ENCODE data around the gene DRC7. TPM values are rescaled to one million over a fixed set of nuclear protein-coding genes. Genes with fewer than 3 reads are reported as not detected.

Gene DRC7, protein sequence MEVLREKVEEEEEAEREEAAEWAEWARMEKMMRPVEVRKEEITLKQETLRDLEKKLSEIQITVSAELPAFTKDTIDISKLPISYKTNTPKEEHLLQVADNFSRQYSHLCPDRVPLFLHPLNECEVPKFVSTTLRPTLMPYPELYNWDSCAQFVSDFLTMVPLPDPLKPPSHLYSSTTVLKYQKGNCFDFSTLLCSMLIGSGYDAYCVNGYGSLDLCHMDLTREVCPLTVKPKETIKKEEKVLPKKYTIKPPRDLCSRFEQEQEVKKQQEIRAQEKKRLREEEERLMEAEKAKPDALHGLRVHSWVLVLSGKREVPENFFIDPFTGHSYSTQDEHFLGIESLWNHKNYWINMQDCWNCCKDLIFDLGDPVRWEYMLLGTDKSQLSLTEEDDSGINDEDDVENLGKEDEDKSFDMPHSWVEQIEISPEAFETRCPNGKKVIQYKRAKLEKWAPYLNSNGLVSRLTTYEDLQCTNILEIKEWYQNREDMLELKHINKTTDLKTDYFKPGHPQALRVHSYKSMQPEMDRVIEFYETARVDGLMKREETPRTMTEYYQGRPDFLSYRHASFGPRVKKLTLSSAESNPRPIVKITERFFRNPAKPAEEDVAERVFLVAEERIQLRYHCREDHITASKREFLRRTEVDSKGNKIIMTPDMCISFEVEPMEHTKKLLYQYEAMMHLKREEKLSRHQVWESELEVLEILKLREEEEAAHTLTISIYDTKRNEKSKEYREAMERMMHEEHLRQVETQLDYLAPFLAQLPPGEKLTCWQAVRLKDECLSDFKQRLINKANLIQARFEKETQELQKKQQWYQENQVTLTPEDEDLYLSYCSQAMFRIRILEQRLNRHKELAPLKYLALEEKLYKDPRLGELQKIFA
- polyA plus RNA-seq = under 1 TPM in 1 of 4 donors, not detected in 3; 0.37 TPM
- long read RNA-seq, donor 1 = 0 reads
- long read RNA-seq, donor 2 = 0 reads
- long read RNA-seq, donor 3 = 0 reads
- long read RNA-seq, donor 4 = 0 reads
- long read RNA-seq, donor 5 = 0 reads
- long read RNA-seq, donor 6 = 0 reads
- long read RNA-seq, donor 7 = 0 reads
- long read RNA-seq, donor 8 = 0 reads
- long read RNA-seq, donor 9 = 0 reads
- long read RNA-seq, donor 10 = 0 reads

DNA sequence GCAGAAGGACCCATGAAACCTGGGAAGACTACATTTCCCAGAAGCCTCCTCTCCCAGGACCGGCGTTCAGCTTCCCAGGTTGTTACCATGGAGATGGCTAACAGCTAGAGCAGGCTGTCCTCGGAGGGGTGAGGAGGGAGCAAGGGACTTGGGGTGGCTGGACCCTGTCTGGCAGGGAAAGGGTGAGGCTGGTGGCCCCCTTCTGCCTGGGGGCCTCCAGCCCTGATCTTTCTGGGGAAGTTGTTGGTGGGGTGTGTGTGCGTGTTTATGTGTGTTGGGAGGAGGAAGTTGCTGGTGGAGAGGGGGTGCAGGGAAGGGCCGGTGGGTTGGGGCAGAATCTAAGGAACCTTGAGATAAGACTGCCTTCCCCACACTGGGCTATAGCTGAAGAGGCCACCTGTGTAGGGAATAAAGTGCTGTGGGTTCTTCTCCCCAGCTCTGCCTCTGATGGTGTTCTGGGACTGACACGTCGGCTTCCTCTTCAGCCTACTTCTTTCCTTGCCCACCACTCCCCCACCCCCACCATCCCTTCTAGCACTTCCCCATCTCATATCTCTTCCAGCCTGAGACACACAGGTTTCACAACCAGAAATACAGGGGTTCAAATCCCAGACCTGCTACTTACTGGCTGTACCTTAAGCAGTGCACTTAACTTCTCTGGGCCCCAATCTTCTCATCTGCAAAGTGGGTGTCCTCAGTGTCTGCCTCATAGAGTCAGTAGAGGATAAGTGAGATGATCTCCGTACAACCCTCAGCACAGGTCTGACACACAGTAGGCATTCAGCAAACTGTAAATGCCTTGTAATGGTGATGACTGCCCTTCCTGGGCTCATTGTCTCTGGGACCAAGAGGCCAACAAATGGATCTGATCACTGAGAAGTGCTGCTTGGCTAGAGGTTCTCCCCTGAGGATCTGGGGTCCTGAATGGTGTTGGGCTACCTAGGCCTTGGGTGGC lies at the start of gene DRC7:
Gene DRC7 (plus strand): TSS at position 82 of the 955 bp plus-strand sequence. CDS start 3,144 bp downstream, outside the sequence.
- Histone ChIP-seq H3K27ac (ENCODE audit: low read depth in 1 of 3, low read length in 2 of 3) (no peak within 1 kb of the TSS), H3K9me3 (ENCODE audit: control insufficient read depth in 2 of 2, insufficient read depth in 1 of 2, low read depth in 1 of 2, low read length in 1 of 2) (no peaks in the 10 kb centered on the region), H3K4me3 (ENCODE audit: low read depth in 1 of 3, low read length in 3 of 3) (peak within 1 kb of the TSS in 1 of 3 donors; percentile 30), H3K27me3 (ENCODE audit: control insufficient read depth in 3 of 3, insufficient read depth in 3 of 3, low read length in 3 of 3) (no peaks in the 10 kb centered on the region), H3K4me1 (ENCODE audit: control insufficient read depth in 3 of 3, insufficient read depth in 2 of 3, low read depth in 1 of 3, low read length in 2 of 3) (peaks cover 0 to 6% (median 0%) of the 10 kb centered on the region in 3 donors), H3K36me3 (ENCODE audit: control insufficient read depth in 3 of 3, insufficient read depth in 2 of 3, low read depth in 1 of 3, low read length in 3 of 3) (no peaks in the 10 kb centered on the region)
- WGBS, 3 donors = 35 to 42% (median 36%) methylated on average over 7 to 8 of the region's 8 CpGs
- DNase-seq (peak; percentile 38 to 86), FAIRE-seq (no peak)

DNA sequence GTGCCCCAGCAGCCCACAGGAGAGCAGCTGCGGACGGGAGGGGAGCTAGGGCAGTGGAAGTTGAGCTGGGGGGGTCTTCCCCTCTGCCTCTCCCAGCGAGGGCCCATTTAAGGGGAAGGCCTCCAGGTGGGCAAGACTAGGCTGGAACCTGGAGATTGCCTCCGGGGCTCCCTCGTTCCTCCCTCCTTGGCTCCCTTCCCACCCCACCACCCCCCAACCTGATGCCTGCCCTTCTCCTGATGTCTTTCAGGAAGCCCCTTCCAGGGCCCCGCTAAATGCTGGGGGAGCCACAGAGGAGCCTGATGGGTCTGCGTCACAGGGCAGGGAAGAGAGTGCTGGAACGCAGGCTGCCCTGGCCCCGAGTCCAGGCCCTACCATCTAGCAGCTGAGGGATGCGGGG lies 49.4 kb upstream of the DRC7 start:
- Histone ChIP-seq H3K4me3 (ENCODE audit: low read depth in 1 of 3, low read length in 3 of 3) (no peak overlapping the region), H3K9me3 (ENCODE audit: control insufficient read depth in 2 of 2, insufficient read depth in 1 of 2, low read depth in 1 of 2, low read length in 1 of 2) (no peaks in the 10 kb centered on the region), H3K27me3 (ENCODE audit: control insufficient read depth in 3 of 3, insufficient read depth in 3 of 3, low read length in 3 of 3) (no peaks in the 10 kb centered on the region), H3K27ac (ENCODE audit: low read depth in 1 of 3, low read length in 2 of 3) (no peak overlapping the region), H3K4me1 (ENCODE audit: control insufficient read depth in 3 of 3, insufficient read depth in 2 of 3, low read depth in 1 of 3, low read length in 2 of 3) (peaks cover 0 to 12% (median 4%) of the 10 kb centered on the region in 3 donors), H3K36me3 (ENCODE audit: control insufficient read depth in 3 of 3, insufficient read depth in 2 of 3, low read depth in 1 of 3, low read length in 3 of 3) (peaks cover 0 to 91% (median 0%) of the 10 kb centered on the region in 3 donors)
- WGBS, 3 donors = 61 to 83% (median 71%) methylated on average over 10 of the region's 10 CpGs
- DNase-seq (no peak), FAIRE-seq (no peak)

DNA sequence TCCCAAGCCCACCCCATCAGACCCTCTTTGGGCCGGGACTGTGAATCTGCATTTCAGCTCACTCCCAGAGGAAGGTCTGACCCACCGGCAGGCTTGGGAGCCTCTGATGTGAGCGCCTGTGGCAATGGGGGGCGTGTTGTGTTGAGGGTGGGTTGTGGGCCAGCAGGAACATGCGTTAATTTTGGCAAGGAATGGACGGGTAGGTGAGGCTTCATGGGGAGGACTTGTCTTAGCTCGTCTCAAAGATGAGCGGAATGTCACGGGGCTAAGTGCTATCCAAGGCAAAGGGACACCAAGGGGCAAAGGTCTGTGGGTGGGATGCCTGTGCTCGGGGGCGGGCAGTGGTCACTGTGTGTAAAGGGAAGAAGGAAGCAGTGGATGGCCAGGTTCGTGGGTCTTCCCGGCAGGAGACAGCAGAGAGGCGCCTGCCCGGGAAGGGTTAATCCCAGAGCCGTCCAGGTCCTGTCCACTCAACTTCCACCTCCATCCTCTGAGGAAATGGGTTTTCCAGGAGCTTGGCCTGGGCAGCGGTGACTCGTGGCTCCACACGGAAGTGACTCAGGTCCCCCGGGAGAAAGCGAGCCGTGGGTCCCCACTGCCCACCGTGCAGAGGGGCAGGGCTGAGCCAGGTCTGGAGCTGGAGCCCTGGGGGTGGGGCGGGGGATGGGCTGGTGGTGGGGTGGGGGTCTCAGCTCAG lies 48.8 kb upstream of the DRC7 start:
- H3K4me1 ChIP-seq (ENCODE audit: control insufficient read depth in 3 of 3, insufficient read depth in 2 of 3, low read depth in 1 of 3, low read length in 2 of 3) = peaks cover 0 to 12% (median 4%) of the 10 kb centered on the region in 3 donors
- WGBS, 3 donors = 59 to 80% (median 78%) methylated on average over 24 of the region's 24 CpGs
- DNase-seq (no peak), FAIRE-seq (no peak)
- peak overlapping the region in 1 of 3 donors; percentile 11 for H3K27ac ChIP-seq (ENCODE audit: low read depth in 1 of 3, low read length in 2 of 3)
- no peaks in the 10 kb centered on the region for H3K9me3 ChIP-seq (ENCODE audit: control insufficient read depth in 2 of 2, insufficient read depth in 1 of 2, low read depth in 1 of 2, low read length in 1 of 2)
- H3K27me3 ChIP-seq (ENCODE audit: control insufficient read depth in 3 of 3, insufficient read depth in 3 of 3, low read length in 3 of 3) = no peaks in the 10 kb centered on the region
- peaks cover 0 to 88% (median 0%) of the 10 kb centered on the region in 3 donors for H3K36me3 ChIP-seq (ENCODE audit: control insufficient read depth in 3 of 3, insufficient read depth in 2 of 3, low read depth in 1 of 3, low read length in 3 of 3)
- no peak overlapping the region for H3K4me3 ChIP-seq (ENCODE audit: low read depth in 1 of 3, low read length in 3 of 3)

GRCh38 chr16:57646388-57647039 lies 48.1 kb upstream of the DRC7 start:
- H3K27ac ChIP-seq (ENCODE audit: low read depth in 1 of 3, low read length in 2 of 3) = peak overlapping the region in 1 of 3 donors; percentile 70

DNA sequence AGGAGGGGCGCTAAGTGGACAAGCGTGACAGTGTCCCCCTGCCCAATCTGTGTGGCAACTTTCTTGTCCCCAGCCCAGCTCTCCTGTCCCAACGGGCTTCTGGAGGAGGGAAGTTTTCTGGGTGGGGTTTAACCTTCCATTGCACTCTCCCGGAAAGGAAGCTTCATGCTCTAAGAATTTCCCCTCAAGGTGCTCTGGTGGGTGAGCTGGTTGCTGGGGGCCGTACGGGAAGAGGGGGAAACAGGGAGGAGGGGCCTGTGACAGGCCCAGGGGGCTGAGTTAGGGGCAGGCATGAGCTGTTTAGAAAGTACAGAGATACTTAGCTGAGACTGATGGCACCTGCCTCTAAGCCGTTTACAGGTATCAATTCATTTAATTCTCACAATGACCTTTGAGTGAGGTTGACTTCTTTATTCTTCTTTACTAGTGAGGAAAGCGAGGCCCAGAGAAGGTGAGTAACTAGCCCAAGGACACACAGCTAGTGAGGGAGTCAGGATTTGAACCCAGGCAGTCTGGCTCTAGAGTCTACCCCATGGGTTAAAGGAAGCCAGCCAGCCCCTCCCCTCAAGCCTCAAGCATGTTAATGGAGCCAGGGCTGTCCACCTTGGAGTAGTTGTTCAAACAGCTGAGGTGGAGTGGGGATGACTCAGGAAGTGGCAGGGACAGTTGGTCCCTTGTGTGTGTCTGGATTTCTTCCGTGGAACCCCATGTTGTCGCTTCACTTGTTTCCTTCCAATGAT lies 47.3 kb upstream of the DRC7 start:
- Histone ChIP-seq H3K27ac (ENCODE audit: low read depth in 1 of 3, low read length in 2 of 3) (peak overlapping the region in 1 of 3 donors; percentile 70), H3K4me3 (ENCODE audit: low read depth in 1 of 3, low read length in 3 of 3) (no peak overlapping the region), H3K4me1 (ENCODE audit: control insufficient read depth in 3 of 3, insufficient read depth in 2 of 3, low read depth in 1 of 3, low read length in 2 of 3) (peaks cover 0 to 12% (median 4%) of the 10 kb centered on the region in 3 donors), H3K27me3 (ENCODE audit: control insufficient read depth in 3 of 3, insufficient read depth in 3 of 3, low read length in 3 of 3) (no peaks in the 10 kb centered on the region), H3K9me3 (ENCODE audit: control insufficient read depth in 2 of 2, insufficient read depth in 1 of 2, low read depth in 1 of 2, low read length in 1 of 2) (no peaks in the 10 kb centered on the region), H3K36me3 (ENCODE audit: control insufficient read depth in 3 of 3, insufficient read depth in 2 of 3, low read depth in 1 of 3, low read length in 3 of 3) (peaks cover 0 to 90% (median 0%) of the 10 kb centered on the region in 3 donors)
- FAIRE-seq (no peak), DNase-seq (no peak)
- 59 to 67% (median 64%) methylated on average over 10 of the region's 10 CpGs for WGBS, 3 donors

More at GRCh38 chr16:57646388-57647039, 48.1 kb upstream of the DRC7 start:
- Histone ChIP-seq H3K9me3 (ENCODE audit: control insufficient read depth in 2 of 2, insufficient read depth in 1 of 2, low read depth in 1 of 2, low read length in 1 of 2) (no peaks in the 10 kb centered on the region), H3K27me3 (ENCODE audit: control insufficient read depth in 3 of 3, insufficient read depth in 3 of 3, low read length in 3 of 3) (no peaks in the 10 kb centered on the region), H3K4me1 (ENCODE audit: control insufficient read depth in 3 of 3, insufficient read depth in 2 of 3, low read depth in 1 of 3, low read length in 2 of 3) (peaks cover 0 to 12% (median 4%) of the 10 kb centered on the region in 3 donors), H3K36me3 (ENCODE audit: control insufficient read depth in 3 of 3, insufficient read depth in 2 of 3, low read depth in 1 of 3, low read length in 3 of 3) (peaks cover 0 to 90% (median 0%) of the 10 kb centered on the region in 3 donors), H3K4me3 (ENCODE audit: low read depth in 1 of 3, low read length in 3 of 3) (no peak overlapping the region)
- FAIRE-seq (no peak), DNase-seq (no peak)
- WGBS, 3 donors = 71 to 73% (median 72%) methylated on average over 14 of the region's 14 CpGs

GRCh38 chr16:57648125-57648524 lies 46.5 kb upstream of the DRC7 start:
- H3K9me3 ChIP-seq (ENCODE audit: control insufficient read depth in 2 of 2, insufficient read depth in 1 of 2, low read depth in 1 of 2, low read length in 1 of 2) = no peaks in the 10 kb centered on the region
- H3K4me3 ChIP-seq (ENCODE audit: low read depth in 1 of 3, low read length in 3 of 3) = no peak overlapping the region
- peak overlapping the region in 1 of 3 donors; percentile 1 for H3K27ac ChIP-seq (ENCODE audit: low read depth in 1 of 3, low read length in 2 of 3)
- DNase-seq = no peak
- FAIRE-seq = no peak
- peaks cover 0 to 5% (median 4%) of the 10 kb centered on the region in 3 donors for H3K4me1 ChIP-seq (ENCODE audit: control insufficient read depth in 3 of 3, insufficient read depth in 2 of 3, low read depth in 1 of 3, low read length in 2 of 3)
- 71 to 91% (median 81%) methylated on average over 5 of the region's 5 CpGs for WGBS, 3 donors
- H3K36me3 ChIP-seq (ENCODE audit: control insufficient read depth in 3 of 3, insufficient read depth in 2 of 3, low read depth in 1 of 3, low read length in 3 of 3) = peaks cover 0 to 90% (median 0%) of the 10 kb centered on the region in 3 donors
- no peaks in the 10 kb centered on the region for H3K27me3 ChIP-seq (ENCODE audit: control insufficient read depth in 3 of 3, insufficient read depth in 3 of 3, low read length in 3 of 3)

Measured in small intestine (tissue), 16 donors.